ENCODE data around the gene EPB41L2. TPM values are rescaled to one million over a fixed set of nuclear protein-coding genes. Genes with fewer than 3 reads are reported as not detected.

Gene EPB41L2
- total and polyA plus RNA-seq, 2 donors from 2014 or later: 19.6 to 111 TPM

- Histone ChIP-seq H3K36me3 (ENCODE audit: control insufficient read depth in 2 of 3, insufficient read depth in 3 of 3, low read length in 3 of 3) (no peaks in the 10 kb centered on the region), H3K27me3 (ENCODE audit: control insufficient read depth, insufficient read depth, low read length) (no peaks in the 10 kb centered on the region), H3K4me3 (ENCODE audit: low read length in 3 of 3) (no peak overlapping the region), H3K9ac (ENCODE audit: low read length in 3 of 3) (no peak overlapping the region), H3K27ac (ENCODE audit: low read depth in 2 of 2, low read length in 2 of 2) (no peak overlapping the region), H3K9me3 (ENCODE audit: control insufficient read depth in 2 of 3, insufficient read depth in 1 of 3, low read length in 3 of 3) (no peaks in the 10 kb centered on the region), H3K4me1 (ENCODE audit: control insufficient read depth in 2 of 3, insufficient read depth in 2 of 3, low read depth in 1 of 3, low read length in 3 of 3) (peaks cover 0 to 9% (median 0%) of the 10 kb centered on the region in 3 donors)
- TF ChIP-seq CTCF (IDR thresholded peaks at IDR 0.05; ENCODE audit: borderline replicate concordance, extremely low read depth, insufficient read depth): no peak
- intact Hi-C loops (cut with DNase I): no loop called here
- no peak for FAIRE-seq
- DNase-seq: no peak
These were observed 130.6 kb downstream of the EPB41L2 start for GRCh38 chr6:130932438-130932837.

- H3K9ac ChIP-seq (ENCODE audit: low read length in 3 of 3): no peak overlapping the region
- H3K27me3 ChIP-seq (ENCODE audit: control insufficient read depth, insufficient read depth, low read length): no peaks in the 10 kb centered on the region
- TF ChIP-seq CTCF (IDR thresholded peaks at IDR 0.05; ENCODE audit: borderline replicate concordance, extremely low read depth, insufficient read depth): no peak
- FAIRE-seq: no peak
- H3K9me3 ChIP-seq (ENCODE audit: control insufficient read depth in 2 of 3, insufficient read depth in 1 of 3, low read length in 3 of 3): no peaks in the 10 kb centered on the region
- no peak overlapping the region for H3K27ac ChIP-seq (ENCODE audit: low read depth in 2 of 2, low read length in 2 of 2)
- no peak for DNase-seq
- H3K36me3 ChIP-seq (ENCODE audit: control insufficient read depth in 2 of 3, insufficient read depth in 3 of 3, low read length in 3 of 3): no peaks in the 10 kb centered on the region
- H3K4me1 ChIP-seq (ENCODE audit: control insufficient read depth in 2 of 3, insufficient read depth in 2 of 3, low read depth in 1 of 3, low read length in 3 of 3): peaks cover 0 to 9% (median 0%) of the 10 kb centered on the region in 3 donors
- intact Hi-C loops (cut with DNase I): no loop called here
- H3K4me3 ChIP-seq (ENCODE audit: low read length in 3 of 3): no peak overlapping the region
These were observed 131.4 kb downstream of the EPB41L2 start for GRCh38 chr6:130931683-130932082.

- Histone ChIP-seq H3K9ac (ENCODE audit: low read length in 3 of 3) (no peak overlapping the region), H3K36me3 (ENCODE audit: control insufficient read depth in 2 of 3, insufficient read depth in 3 of 3, low read length in 3 of 3) (no peaks in the 10 kb centered on the region), H3K27me3 (ENCODE audit: control insufficient read depth, insufficient read depth, low read length) (no peaks in the 10 kb centered on the region), H3K9me3 (ENCODE audit: control insufficient read depth in 2 of 3, insufficient read depth in 1 of 3, low read length in 3 of 3) (no peaks in the 10 kb centered on the region), H3K4me1 (ENCODE audit: control insufficient read depth in 2 of 3, insufficient read depth in 2 of 3, low read depth in 1 of 3, low read length in 3 of 3) (peaks cover 0 to 9% (median 0%) of the 10 kb centered on the region in 3 donors), H3K27ac (ENCODE audit: low read depth in 2 of 2, low read length in 2 of 2) (no peak overlapping the region), H3K4me3 (ENCODE audit: low read length in 3 of 3) (no peak overlapping the region)
- DNase-seq (no peak), FAIRE-seq (no peak)
- TF ChIP-seq CTCF (IDR thresholded peaks at IDR 0.05; ENCODE audit: borderline replicate concordance, extremely low read depth, insufficient read depth): no peak
- intact Hi-C loops (cut with DNase I): no loop called here
These were observed 133.9 kb downstream of the EPB41L2 start for GRCh38 chr6:130929036-130929678.

Measured in kidney (tissue), 14 donors.